H1 (cell line): ENCODE measurements around the gene ACADSB. TPM values are rescaled to one million over a fixed set of nuclear protein-coding genes. Genes with fewer than 3 reads are reported as not detected.

Experiments
- CTCF ChIA-PET: fragments of 300-600 bp; sonication (Branson Sonifier 250); formaldehyde crosslinking; loops from one replicate; lab custom pipeline; 2021; ENCODE audit not compliant: partially characterized antibody; lab: Charles Lee
- POLR2A ChIA-PET: fragments of 300-600 bp; sonication (Branson Sonifier 250); formaldehyde crosslinking; loops from one replicate; lab custom pipeline; 2021; ENCODE audit warnings: inconsistent platforms; ENCODE audit not compliant: partially characterized antibody; lab: Charles Lee
- DNase-seq, 2 experiments: peaks; one replicate each; pipeline versions ENCODE4 v3.0.0 to v3.0.0-alpha.2; 2010 to 2022; ENCODE audit warnings: low spot score in 2 of 2, low read depth in 1 of 2, mixed read lengths in 1 of 2
- FAIRE-seq: peaks from 2 replicates; lab custom pipeline; 2011; peaks lifted over from hg19 to GRCh38; lab: Jason Lieb, UNC
- H2AFZ ChIP-seq: 2 replicates; pipeline ENCODE4 v1.8.1; 2012; ENCODE audit warnings: low read length, inconsistent platforms
- H2AK5ac ChIP-seq: 2 replicates; pipeline ENCODE4 v1.6.1; 2013; ENCODE audit warnings: low read depth, low read length
- H2BK120ac ChIP-seq: replicated peaks from 2 replicates; pipeline ENCODE3; 2013; ENCODE audit warnings: low read depth, low read length, inconsistent platforms
- H2BK12ac ChIP-seq: 2 replicates; pipeline ENCODE4 v1.6.1; 2013; ENCODE audit warnings: low read depth, low read length
- H2BK15ac ChIP-seq: 2 replicates; pipeline ENCODE4 v1.6.1; 2013; ENCODE audit warnings: low read length
- H2BK20ac ChIP-seq: 2 replicates; pipeline ENCODE4 v1.6.1; 2013; ENCODE audit warnings: low read length
- H2BK5ac ChIP-seq: 2 replicates; pipeline ENCODE4 v1.6.1; 2013; ENCODE audit warnings: low read depth, low read length
- H3K14ac ChIP-seq: 2 replicates; pipeline ENCODE4 v1.6.1; 2013; ENCODE audit warnings: inconsistent platforms; ENCODE audit not compliant: insufficient read length
- H3K18ac ChIP-seq: 2 replicates; pipeline ENCODE4 v1.6.1; 2013; ENCODE audit warnings: low read length; ENCODE audit errors: extremely low read depth
- H3K23ac ChIP-seq: 2 replicates; pipeline ENCODE4 v1.6.1; 2013; ENCODE audit warnings: inconsistent platforms; ENCODE audit not compliant: insufficient read length
- H3K23me2 ChIP-seq: 2 replicates; pipeline ENCODE4 v1.6.1; 2013; ENCODE audit warnings: low read depth, low read length
- H3K27ac ChIP-seq: 2 replicates; pipeline ENCODE4 v1.6.1; 2011; ENCODE audit warnings: low read depth, low read length, inconsistent platforms
- H3K27me3 ChIP-seq, 4 experiments: replicated peaks in 1 of 4; 1 replicate in 1 of 4; 2 replicates in 3 of 4; pipeline versions ENCODE4 v1.6.1 to v1.8.1; 2011 to 2013; ENCODE audit warnings: low read length in 3 of 4, mild to moderate bottlenecking in 3 of 4, inconsistent platforms in 2 of 4, mixed read lengths in 2 of 4, moderate library complexity in 1 of 4; ENCODE audit not compliant: control insufficient read depth in 3 of 4, insufficient read depth in 3 of 4; ENCODE audit errors: extremely low read depth in 1 of 4
- H3K36me3 ChIP-seq, 4 experiments: 2 replicates each; pipeline versions ENCODE4 v1.6.1 to v1.8.1; 2011 to 2013; ENCODE audit warnings: mild to moderate bottlenecking in 4 of 4, low read length in 3 of 4, moderate library complexity in 2 of 4, control low read depth in 1 of 4, inconsistent platforms in 1 of 4; ENCODE audit not compliant: insufficient read depth in 4 of 4, control insufficient read depth in 2 of 4
- H3K4ac ChIP-seq: replicated peaks from 2 replicates; pipeline ENCODE3; 2013; ENCODE audit warnings: low read length, low read depth, mixed read lengths, inconsistent platforms; ENCODE audit not compliant: insufficient read length
- H3K4me1 ChIP-seq, 4 experiments: replicated peaks in 1 of 4; 1 replicate in 1 of 4; 2 replicates in 3 of 4; pipeline versions ENCODE4 v1.6.1 to v1.8.1; 2011 to 2013; ENCODE audit warnings: low read length in 3 of 4, inconsistent platforms in 2 of 4, mixed read lengths in 1 of 4; ENCODE audit not compliant: insufficient read depth in 4 of 4, control insufficient read depth in 3 of 4
- H3K4me2 ChIP-seq, 2 experiments: 2 replicates each; pipeline versions ENCODE4 v1.6.1 to v1.8.1; 2011 to 2013; ENCODE audit warnings: low read depth in 2 of 2, low read length in 2 of 2, control low read depth in 1 of 2, inconsistent platforms in 1 of 2, mild to moderate bottlenecking in 1 of 2; ENCODE audit not compliant: insufficient read depth in 1 of 2
- H3K4me3 ChIP-seq, 4 experiments: fragments of 200-600, 300-600 bp in 1 of 4; sonication (generic), shearing (Covaris generic), sonication (Bioruptor Twin) in 1 of 4; 2 replicates each; pipeline versions ENCODE4 v1.5.1 to v1.8.1; 2011 to 2016; ENCODE audit warnings: low read length in 4 of 4, low read depth in 3 of 4, control low read depth in 2 of 4, inconsistent platforms in 2 of 4, mild to moderate bottlenecking in 2 of 4, mixed read lengths in 1 of 4, moderate library complexity in 1 of 4; ENCODE audit not compliant: insufficient read depth in 2 of 4; ENCODE audit errors: extremely low read depth in 1 of 4
- H3K56ac ChIP-seq: replicated peaks from 2 replicates; pipeline ENCODE3; 2013; ENCODE audit warnings: low read depth, mild to moderate bottlenecking, mixed read lengths, low read length, inconsistent platforms; ENCODE audit not compliant: insufficient read length
- H3K79me1 ChIP-seq: 2 replicates; pipeline ENCODE4 v1.6.1; 2013; ENCODE audit warnings: low read depth, low read length, control low read depth
- H3K79me2 ChIP-seq, 2 experiments: 2 replicates each; pipeline versions ENCODE4 v1.6.1 to v1.8.1; 2012 to 2013; ENCODE audit warnings: low read length in 2 of 2, mild to moderate bottlenecking in 2 of 2, inconsistent platforms in 1 of 2; ENCODE audit not compliant: insufficient read depth in 2 of 2, control insufficient read depth in 1 of 2
- H3K9ac ChIP-seq, 4 experiments: replicated peaks in 1 of 4; 1 replicate in 1 of 4; 2 replicates in 3 of 4; pipeline versions ENCODE4 v1.6.1 to v1.8.1; 2011 to 2013; ENCODE audit warnings: low read depth in 3 of 4, low read length in 3 of 4, control low read depth in 2 of 4, mild to moderate bottlenecking in 2 of 4, moderate library complexity in 2 of 4, inconsistent platforms in 1 of 4; ENCODE audit errors: extremely low read depth in 1 of 4
- H3K9me3 ChIP-seq, 2 experiments: 2 replicates each; pipeline versions ENCODE4 v1.6.1 to v1.8.1; 2012 to 2013; ENCODE audit warnings: mild to moderate bottlenecking in 2 of 2, moderate library complexity in 2 of 2, control low read depth in 1 of 2, inconsistent platforms in 1 of 2, low read depth in 1 of 2, low read length in 1 of 2, mixed read lengths in 1 of 2; ENCODE audit not compliant: insufficient read depth in 2 of 2
- H4K20me1 ChIP-seq, 2 experiments: replicated peaks in 1 of 2; 2 replicates each; pipeline versions ENCODE3 to v1.8.1; 2011 to 2013; ENCODE audit warnings: inconsistent platforms in 2 of 2, low read length in 2 of 2, mild to moderate bottlenecking in 1 of 2; ENCODE audit not compliant: insufficient read depth in 2 of 2, control insufficient read depth in 1 of 2
- H4K5ac ChIP-seq: 2 replicates; pipeline ENCODE4 v1.6.1; 2013; ENCODE audit warnings: low read length, low read depth, mixed read lengths, inconsistent platforms; ENCODE audit not compliant: insufficient read length
- H4K8ac ChIP-seq: 2 replicates; pipeline ENCODE4 v1.8.0; 2013; ENCODE audit warnings: mild to moderate bottlenecking, moderate library complexity, low read length, inconsistent platforms; ENCODE audit not compliant: insufficient read depth; ENCODE audit errors: extremely low read depth
- H4K91ac ChIP-seq: replicated peaks from 2 replicates; pipeline ENCODE3; 2013; ENCODE audit warnings: low read length, mixed read lengths, inconsistent platforms; ENCODE audit not compliant: insufficient read length
- CEBPB ChIP-seq: IDR thresholded peaks from 2 replicates; pipeline ENCODE4 v1.6.1; 2012; ENCODE audit warnings: low read depth, low read length
- polyA plus RNA-seq, 7 experiments: library from polyadenylated mRNA; depleted of rRNA in 3 of 7; stranded (reverse) in 5 of 7; unstranded in 2 of 7; fragments of >200 nt in 5 of 7; fragments of 200-250 nt in 2 of 7; gene quantifications; 1 replicate in 5 of 7; 2 replicates in 1 of 7; 4 replicates in 1 of 7; pipeline versions ENCODE4 v1.2.1 to v1.2.3, GENCODE V29; 2011 to 2013; ENCODE audit warnings: missing spikeins in 2 of 7, mixed read lengths in 2 of 7
- total RNA-seq: library from RNA; stranded (reverse); fragmentation: NEBNext Ultra II Directional; extraction: Animal tissue kit (Norgen Biotek cat#: 25700); gene quantifications from 2 replicates; pipeline ENCODE4 v1.2.1, GENCODE V29; 2021

The ACADSB gene
- total and polyA plus RNA-seq, 2 of the 8 experiments (the other 6 are each of a cell fraction or from before 2014, with no cell fraction given): 5.6 to 11.2 TPM

DNA sequence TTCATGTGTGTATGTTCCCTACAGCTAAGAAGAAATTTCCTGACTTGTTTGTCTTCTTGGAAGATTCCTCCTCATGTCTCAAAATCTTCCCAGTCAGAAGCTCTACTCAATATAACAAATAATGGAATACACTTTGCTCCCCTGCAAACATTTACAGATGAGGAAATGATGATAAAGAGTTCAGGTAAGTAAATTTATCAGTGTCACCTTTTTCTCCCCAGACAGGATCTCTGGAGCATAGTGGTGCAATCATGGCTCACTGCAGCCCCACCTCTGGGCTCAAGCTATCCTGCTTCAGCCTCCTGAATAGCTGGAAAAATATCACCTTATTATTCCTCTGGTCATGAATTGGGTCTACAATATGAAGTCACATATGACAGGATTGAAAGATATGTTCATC is 25.5 kb downstream of the ACADSB start:
- no peak for DNase-seq
- H4K20me1 ChIP-seq: no peaks in the 10 kb centered on the region
- ChIA-PET CTCF (interaction anchor here (1.6 to 2.2 kb wide), 3 partner anchors 8 to 14 kb away, joined by 4 to 10 read pairs (median 6); no protein-coding TSS in a partner anchor), POLR2A (no interaction called here)
- no peak overlapping the region for H3K4me3 ChIP-seq
- no peak overlapping the region for H3K18ac ChIP-seq
- no peaks in the 10 kb centered on the region for H3K9me3 ChIP-seq
- no peaks in the 10 kb centered on the region for H3K27me3 ChIP-seq
- H3K36me3 ChIP-seq: peaks cover 0 to 12% (median 3%) of the 10 kb centered on the region in 4 experiments; a peak in 3 of 8 replicates
- no peak overlapping the region for H2AFZ ChIP-seq
- no peak overlapping the region for H2AK5ac ChIP-seq
- no peak overlapping the region for H3K23ac ChIP-seq
- H3K27ac ChIP-seq: no peak overlapping the region
- H2BK15ac ChIP-seq: no peak overlapping the region
- no peak overlapping the region for H2BK120ac ChIP-seq
- no peak overlapping the region for H4K5ac ChIP-seq
- no peak for TF ChIP-seq CEBPB
- no peak overlapping the region for H3K4me2 ChIP-seq
- H3K14ac ChIP-seq: no peak overlapping the region
- H2BK20ac ChIP-seq: no peak overlapping the region
- H4K8ac ChIP-seq: no peak overlapping the region
- H3K79me1 ChIP-seq: no peaks in the 10 kb centered on the region
- H3K79me2 ChIP-seq: no peaks in the 10 kb centered on the region
- H2BK5ac ChIP-seq: no peak overlapping the region
- H3K4ac ChIP-seq: no peak overlapping the region
- peaks cover 0 to 8% (median 1%) of the 10 kb centered on the region in 4 experiments; a peak in 2 of 7 replicates for H3K4me1 ChIP-seq
- H3K9ac ChIP-seq: no peak overlapping the region
- no peak for FAIRE-seq
- H3K23me2 ChIP-seq: 0 out of 2 replicates have a peak, but pooled peaks cover 2% of the 10 kb centered on the region
- H4K91ac ChIP-seq: no peak overlapping the region
- no peak overlapping the region for H3K56ac ChIP-seq
- H2BK12ac ChIP-seq: no peak overlapping the region
